NCI-H146 treated with DMSO at 0.1 percent for 48 hours (cell line): ENCODE results near the gene MED27.

Source experiments
- DNase-seq: peaks from one replicate; lab custom pipeline; 2025; ENCODE audit not compliant: unreplicated experiment; lab: John Stamatoyannopoulos, UW

MED27 gene

GRCh38 chr9:132044176-132044875, 35.3 kb downstream of the MED27 start:
- no peak for DNase-seq

DNA sequence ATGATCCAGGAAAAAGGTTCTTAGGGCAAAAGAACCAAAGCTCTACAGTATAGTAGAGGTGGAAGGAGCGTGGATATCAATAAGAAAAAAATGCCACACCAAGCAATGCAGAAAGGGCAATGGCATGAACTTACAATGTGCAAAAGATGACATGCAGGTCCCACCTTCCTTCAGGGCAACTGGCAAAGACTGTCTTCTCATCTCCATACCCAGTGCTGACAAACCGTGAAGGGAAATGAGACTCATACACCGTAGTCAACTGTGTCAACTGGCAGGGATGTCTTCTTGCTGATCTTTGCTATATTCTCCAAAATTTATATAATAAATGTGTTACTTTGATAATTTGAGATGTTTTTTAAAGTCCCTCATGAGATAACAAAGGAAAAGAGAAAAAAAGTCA, 36.0 kb downstream of the MED27 start:
- DNase-seq, result no peak

DNA sequence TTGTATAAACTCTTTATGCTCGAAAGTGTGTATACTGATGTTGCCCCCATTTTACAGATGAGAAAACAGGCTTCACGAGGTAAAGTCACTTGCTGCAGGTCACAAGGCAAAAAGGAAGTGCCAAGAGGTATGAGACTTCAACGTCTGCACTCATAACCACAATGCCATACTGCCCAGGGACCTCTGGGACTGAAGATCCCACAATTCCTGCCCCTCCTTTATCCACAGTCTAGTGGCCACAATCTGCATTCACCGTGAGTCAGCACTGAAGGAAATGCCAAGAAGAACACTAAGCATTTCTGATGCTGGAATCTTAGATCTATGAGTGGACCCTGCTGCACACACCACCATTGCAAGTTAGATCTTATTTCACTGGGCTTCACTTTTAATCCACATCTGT, 37.3 kb downstream of the MED27 start:
- no peak for DNase-seq

GRCh38 chr9:132041798-132042197, 37.9 kb downstream of the MED27 start:
- DNase-seq, result no peak

DNA sequence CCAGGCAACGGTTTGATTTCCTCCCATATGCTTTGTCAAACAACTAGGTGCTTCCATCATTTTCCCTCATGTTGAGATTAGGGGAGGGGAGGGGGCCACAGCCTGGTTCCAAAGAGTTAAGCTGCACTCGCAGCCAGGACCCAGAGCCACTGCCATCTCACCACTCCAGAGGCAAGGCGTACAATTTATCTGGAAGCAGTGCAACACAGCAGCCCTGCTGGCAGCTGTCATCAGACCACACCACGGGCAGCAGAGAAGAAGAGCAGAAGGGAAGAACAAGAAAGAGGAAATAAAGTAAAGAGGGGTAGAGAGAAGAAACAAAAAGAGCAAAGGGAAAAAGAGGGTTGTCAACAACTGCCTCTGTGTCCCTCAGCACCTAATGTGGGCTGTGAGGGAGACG, 38.9 kb downstream of the MED27 start:
- no peak for DNase-seq

GRCh38 chr9:132040246-132040645, 39.4 kb downstream of the MED27 start:
- no peak for DNase-seq

GRCh38 chr9:132039284-132039683, 40.4 kb downstream of the MED27 start:
- no peak for DNase-seq

DNA sequence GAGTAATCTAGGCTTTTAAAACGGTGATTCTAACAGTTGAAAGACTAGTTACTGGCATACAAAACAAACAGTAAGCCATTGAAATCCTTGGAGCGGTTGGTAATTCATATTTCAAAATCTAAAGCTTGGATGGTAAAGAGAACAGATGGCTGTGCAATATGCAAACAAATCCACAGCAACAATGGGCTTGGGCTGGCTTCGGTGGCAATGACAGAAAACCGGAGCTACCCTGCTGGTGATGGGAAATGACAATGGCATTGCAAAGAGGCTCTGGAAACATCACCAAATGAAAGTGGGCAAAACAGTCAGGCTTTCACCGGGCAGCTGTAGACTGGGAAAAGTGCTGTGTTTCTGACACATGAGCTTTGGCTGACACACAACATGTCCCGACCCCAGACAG, 42.2 kb downstream of the MED27 start:
- no peak for DNase-seq

GRCh38 chr9:132036521-132036920, 43.1 kb downstream of the MED27 start:
- no peak for DNase-seq

DNA sequence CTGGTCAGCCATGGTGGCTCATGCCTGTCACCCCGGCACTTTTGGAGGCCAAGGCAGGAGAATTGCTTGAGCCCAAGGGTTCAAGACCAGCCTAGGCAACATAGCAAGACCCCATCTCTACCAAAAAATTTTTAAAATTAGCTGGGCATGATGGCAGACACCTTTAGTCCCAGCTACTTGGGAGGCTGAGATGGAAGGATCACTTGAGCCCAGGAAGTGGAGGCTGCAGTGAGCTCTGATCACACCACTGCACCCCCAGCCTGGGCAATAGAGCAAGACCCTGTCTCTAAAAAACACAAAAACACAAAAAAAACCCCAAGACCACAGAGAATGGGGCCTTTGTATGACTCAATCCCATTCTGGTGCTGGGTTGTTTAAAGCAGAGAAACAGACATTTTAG, 44.0 kb downstream of the MED27 start:
- DNase-seq, result no peak

- no peak for DNase-seq
Observed at GRCh38 chr9:132032238-132032950, 47.3 kb downstream of the MED27 start.

DNA sequence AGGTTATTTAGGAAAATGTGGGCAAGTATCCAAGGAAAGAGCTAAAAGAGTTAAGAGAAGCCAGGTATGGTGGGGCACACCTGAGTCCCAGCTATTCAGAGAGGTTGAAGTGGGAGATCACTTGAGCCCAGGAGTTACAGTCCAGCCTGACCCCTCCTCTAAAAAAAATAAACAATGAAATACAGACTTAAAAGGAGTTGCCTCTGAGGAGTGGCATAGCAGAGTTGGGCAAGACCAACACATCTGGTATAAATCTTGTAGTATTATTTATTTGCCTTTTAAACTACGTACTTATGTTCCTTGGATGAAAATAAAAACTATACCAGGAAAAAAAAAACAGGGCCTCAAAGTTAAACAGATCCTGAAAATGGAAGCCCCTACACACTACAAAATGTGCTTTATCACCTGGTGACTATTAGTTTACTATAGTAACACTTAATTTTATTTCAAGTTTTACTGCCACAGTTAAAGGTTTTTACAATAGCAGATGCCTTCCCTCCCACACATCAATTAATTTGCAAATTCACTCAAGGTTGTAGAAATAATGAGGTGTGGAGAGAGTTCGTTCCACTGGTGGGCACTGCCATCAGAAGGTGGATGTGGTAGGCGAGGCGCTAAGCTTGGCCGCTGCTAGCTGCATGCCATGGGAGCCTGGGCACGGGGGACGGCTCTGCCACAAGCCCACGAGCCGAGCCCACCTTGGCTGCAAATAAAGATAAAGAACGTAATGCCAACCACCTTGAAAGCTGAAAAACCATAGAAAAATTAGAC, 48.0 kb downstream of the MED27 start:
- DNase-seq, result no peak

DNA sequence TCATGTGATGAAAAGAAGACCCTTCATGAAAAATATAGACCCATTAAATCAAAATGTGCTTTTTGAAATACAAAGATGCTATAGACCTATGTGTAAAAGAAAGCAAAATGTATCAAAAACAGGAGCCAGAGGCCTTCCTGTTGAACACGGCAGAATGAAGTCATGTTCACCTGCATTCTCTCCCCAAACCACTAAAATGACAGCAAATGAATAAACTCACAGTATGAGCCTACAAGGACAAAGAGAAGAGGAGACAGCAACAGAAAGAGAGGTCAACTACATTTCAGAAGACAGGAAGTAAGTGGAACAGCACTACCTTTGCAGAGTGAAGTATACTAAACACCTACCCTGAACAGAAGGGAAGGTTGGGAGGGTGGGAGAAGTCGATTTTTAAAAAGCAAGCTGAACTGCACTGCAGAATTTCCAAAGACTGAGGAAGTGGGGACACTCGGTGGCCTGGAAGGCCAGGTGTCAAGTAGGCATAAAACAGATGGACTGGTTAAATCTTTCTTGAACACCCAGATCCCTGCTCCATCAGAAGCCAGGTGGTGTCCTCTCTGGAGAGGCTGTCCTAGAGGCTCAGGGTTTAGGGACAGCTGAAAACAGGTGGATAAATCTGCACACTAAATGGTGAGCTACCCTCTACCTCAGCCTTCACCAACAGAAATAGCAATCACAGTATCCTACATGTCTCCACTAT, 48.9 kb downstream of the MED27 start:
- DNase-seq, result peak; percentile 75

DNA sequence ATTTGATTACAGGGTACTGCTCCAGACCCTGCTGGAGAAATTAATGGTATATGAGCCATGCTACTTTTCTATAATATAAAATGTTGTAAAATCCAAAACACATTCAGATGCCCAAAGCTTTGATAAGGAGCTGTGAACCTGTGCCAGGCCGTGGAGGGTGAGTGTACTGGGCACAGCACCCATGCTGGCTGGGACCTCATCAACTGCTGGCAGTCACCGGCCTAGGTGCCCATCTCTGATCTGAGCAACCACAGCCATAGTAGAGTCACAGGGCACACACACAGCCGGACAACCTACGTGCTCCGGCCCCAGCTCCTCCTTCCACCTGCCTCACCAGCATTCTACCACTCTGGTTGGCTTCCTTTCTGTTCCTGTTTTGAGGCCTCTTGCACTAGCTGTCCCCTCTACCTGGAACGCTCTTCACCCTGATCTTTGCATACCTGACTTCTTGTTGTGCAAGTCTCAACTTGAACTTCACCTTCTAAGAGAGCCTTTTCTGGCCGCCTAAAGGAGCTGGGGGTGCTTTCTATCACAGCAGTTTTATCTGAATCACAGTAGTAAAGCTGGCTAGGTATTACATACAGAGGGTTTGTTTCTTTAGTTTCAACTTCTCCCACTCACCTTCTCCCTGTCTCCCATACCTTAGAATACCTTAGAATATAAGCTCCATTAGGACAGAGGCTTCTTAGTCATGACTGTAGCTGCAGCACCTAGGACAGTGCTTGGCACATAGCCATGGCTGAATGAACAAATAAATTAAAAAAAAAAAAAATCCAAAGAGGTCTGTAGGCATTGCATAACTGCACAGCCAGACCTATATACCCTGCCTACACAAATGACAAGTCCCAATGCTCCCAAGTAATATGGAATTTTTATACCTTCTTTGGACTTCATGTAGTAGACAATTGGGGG, 51.7 kb downstream of the MED27 start:
- no peak for DNase-seq

DNA sequence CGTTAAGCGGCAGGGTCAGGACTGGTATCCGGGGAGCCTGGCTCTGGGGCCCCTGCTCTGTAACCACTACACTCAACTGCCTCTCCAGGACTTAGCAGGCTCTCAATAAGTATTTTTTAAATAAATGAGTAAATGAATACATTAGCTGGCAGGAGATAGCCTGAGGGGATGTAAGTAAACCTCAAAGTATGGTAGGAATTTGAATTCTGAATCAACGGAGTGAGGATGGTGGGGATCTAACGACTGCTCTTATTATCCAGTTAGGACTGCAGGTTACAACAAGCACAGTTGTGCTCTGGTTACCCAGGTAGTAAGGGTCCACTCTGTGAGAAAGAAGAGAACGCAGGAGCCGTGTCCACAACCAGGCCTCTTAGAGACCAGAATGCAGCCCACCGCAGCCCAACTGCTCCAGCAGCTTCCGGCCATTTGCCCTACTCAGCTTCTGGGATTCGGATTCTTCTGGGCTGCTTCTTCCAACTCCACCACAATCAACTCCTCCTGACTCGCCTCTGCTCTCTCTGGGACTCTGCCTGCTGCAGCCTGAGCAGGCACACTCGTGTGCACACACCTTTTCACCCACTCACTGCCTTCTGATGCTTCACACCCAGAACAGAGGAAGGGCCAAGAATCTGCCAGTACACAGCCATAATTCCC, 52.6 kb downstream of the MED27 start:
- DNase-seq, result no peak

- no peak for DNase-seq
Observed at GRCh38 chr9:132025766-132026165, 53.9 kb downstream of the MED27 start.

DNA sequence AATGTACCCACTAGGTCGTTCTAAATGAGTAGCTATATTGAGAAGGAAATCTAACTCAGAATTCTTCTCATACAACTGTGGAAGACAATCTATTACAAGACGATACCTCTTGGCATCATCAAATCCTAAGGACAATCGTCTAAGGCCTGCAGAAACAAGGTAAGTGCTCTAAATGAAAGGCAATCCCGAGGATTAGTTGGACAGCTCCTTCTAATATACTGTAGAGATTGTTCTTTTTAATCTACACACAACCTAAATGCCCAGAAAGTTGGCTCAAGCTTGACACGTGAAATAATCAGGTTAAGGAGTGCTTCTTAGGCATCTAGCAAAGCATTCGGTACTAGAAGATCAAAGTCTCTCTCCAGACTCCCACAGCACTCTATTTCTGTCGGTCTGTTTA, 55.1 kb downstream of the MED27 start:
- no peak for DNase-seq

- no peak for DNase-seq
Observed at GRCh38 chr9:132023419-132024180, 56.1 kb downstream of the MED27 start.

DNA sequence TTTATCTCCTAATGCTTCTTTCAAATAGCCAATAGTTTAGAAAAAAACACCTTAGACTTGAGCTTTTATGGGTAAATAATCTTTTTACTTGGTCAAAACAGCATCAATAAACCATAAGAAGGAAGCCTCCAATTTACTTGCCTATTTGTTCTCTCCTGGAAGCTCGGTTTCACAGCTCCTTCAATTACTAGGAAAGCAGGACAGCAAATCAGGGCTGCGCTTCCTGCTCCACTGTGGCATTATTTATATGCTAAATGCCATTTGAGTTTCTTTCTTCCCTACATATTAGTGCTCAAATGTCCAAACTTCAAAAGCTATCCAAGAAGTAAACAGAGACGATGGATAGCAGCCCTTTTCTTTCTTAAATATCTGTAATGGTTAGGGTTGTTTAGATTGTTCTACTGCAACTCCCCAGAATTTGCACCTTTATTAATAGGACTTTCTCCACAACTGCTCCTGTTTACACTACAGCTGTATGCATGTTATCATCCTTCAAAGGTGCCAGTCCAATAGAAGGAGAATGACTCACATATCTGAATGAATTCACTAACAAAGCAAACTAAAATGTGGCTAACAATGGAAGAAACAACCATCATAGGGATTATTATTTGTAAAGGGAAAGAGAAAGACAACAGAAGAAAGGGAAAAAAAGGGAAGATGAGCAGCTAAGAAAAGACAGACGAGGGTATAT, 58.7 kb downstream of the MED27 start:
- DNase-seq, result no peak
